Bronchial epithelial cell (primary cell): ENCODE measurements around the gene ZNF487. TPM values are rescaled to one million over a fixed set of nuclear protein-coding genes. Genes with fewer than 3 reads are reported as not detected.
A peak's percentile ranks its signal among the peaks of the same experiment; 100 is the strongest.

ENCODE experiments used
- DNase-seq: peaks from one replicate; pipeline ENCODE4 v3.0.0-alpha.2; 2010; ENCODE audit warnings: low read depth
- FAIRE-seq: peaks from 2 replicates; lab custom pipeline; 2011; peaks lifted over from hg19 to GRCh38; lab: Jason Lieb, UNC
- H3K27me3 ChIP-seq: 2 replicates; pipeline ENCODE4 v1.5.1; 2011; ENCODE audit warnings: low read length; ENCODE audit not compliant: control insufficient read depth, insufficient read depth
- H3K36me3 ChIP-seq: 2 replicates; pipeline ENCODE4 v1.5.1; 2011; ENCODE audit warnings: low read length; ENCODE audit not compliant: control insufficient read depth, insufficient read depth
- H3K4me3 ChIP-seq: 2 replicates; pipeline ENCODE4 v1.5.1; 2011; ENCODE audit warnings: mild to moderate bottlenecking, low read depth, low read length, control low read depth
- CTCF ChIP-seq: IDR thresholded peaks from 2 replicates; pipeline ENCODE4 v1.5.1; 2011; ENCODE audit warnings: mild to moderate bottlenecking, moderate library complexity, low read length, control low read depth, inconsistent platforms; ENCODE audit not compliant: insufficient read depth, severe bottlenecking
- total RNA-seq: library from RNA; depleted of rRNA; stranded (reverse); fragments of >200 nt; gene quantifications from 2 replicates; pipeline ENCODE4 v1.2.1, GENCODE V29; 2014

ZNF487 gene
- 2.1 and 3.2 TPM in 2 replicates for total RNA-seq

DNA sequence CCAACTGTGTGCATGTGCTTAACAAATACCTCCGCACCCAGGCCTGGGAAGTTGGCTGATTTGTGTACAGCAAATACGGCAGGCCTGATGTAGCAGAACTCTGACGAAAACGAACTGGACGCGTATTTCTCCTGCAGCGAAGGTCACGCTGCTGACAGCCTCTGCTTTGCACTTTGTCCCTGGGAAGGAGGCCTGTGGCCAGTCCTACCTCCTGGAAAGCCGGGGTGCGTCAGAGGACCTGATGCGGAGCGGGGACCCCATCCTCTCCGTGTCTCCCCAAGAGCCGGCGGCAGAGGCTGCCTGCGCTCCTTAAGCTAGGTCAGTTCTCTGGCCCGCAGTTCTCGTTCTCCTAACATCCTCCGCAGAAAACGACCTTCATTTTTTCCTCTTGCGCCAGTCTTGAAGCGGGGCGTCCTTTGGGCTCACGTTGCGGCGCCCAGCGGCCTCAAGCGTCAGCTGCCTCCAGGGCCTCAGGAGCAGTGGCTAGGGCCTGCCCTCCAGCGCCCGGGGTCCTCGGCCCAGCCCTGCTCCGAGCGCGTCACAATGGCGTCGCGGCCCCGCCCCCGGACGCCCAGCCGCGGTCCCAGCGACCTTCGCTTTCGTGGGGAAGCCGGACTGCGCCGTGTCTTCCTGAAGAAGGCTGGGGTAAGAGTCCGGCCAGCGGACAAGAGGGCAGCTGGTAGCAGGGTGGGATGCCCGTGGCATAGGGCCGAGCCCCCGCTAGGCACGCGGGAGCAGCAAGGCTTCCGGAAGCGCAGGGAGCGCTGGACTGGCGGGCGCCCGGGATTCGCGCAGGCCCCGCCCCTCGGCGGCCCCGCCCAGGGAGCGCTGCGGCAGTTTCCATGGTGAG, at the start of gene ZNF487:
Gene ZNF487 (plus strand): TSS at position 821 of the 850 bp plus-strand sequence. CDS start 38,703 bp downstream, outside the sequence.
- FAIRE-seq = no peak
- no peak for TF ChIP-seq CTCF
- DNase-seq = peak; percentile 77
- Histone ChIP-seq H3K4me3 (peak within 1 kb of the TSS; percentile 80), H3K36me3 (no peaks in the 10 kb centered on the region), H3K27me3 (no peaks in the 10 kb centered on the region)

DNA sequence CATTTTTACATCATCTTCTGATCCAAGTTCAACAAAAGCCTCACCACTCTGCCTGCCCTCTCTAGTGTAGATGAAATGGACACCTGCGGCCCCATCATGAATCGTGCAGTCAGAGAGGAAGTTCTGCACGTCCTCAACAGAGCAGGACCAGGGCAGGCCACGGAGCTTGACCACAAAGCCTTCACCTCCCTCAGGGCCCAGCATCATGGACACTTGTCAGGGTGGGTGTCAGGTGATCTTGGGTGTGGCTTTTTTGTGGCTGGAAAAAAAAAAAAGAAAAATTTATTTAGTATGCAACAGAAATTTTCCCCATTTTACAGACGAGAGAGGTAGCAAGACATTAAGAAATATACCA, 49.3 kb upstream of the ZNF487 start:
- peaks cover 26% of the 10 kb centered on the region for H3K36me3 ChIP-seq
- FAIRE-seq = no peak
- no peaks in the 10 kb centered on the region for H3K27me3 ChIP-seq
- H3K4me3 ChIP-seq = no peak overlapping the region
- DNase-seq = no peak
- no peak for TF ChIP-seq CTCF

- Histone ChIP-seq H3K27me3 (no peaks in the 10 kb centered on the region), H3K36me3 (peaks cover 36% of the 10 kb centered on the region), H3K4me3 (no peak overlapping the region)
- FAIRE-seq = no peak
- TF ChIP-seq CTCF = no peak
- DNase-seq = no peak
Measured at GRCh38 chr10:43389867-43390266, 47.0 kb upstream of the ZNF487 start.

GRCh38 chr10:43390333-43390732, 46.6 kb upstream of the ZNF487 start:
- Histone ChIP-seq H3K27me3 (no peaks in the 10 kb centered on the region), H3K4me3 (no peak overlapping the region), H3K36me3 (peaks cover 36% of the 10 kb centered on the region)
- no peak for TF ChIP-seq CTCF
- FAIRE-seq (no peak), DNase-seq (no peak)

DNA sequence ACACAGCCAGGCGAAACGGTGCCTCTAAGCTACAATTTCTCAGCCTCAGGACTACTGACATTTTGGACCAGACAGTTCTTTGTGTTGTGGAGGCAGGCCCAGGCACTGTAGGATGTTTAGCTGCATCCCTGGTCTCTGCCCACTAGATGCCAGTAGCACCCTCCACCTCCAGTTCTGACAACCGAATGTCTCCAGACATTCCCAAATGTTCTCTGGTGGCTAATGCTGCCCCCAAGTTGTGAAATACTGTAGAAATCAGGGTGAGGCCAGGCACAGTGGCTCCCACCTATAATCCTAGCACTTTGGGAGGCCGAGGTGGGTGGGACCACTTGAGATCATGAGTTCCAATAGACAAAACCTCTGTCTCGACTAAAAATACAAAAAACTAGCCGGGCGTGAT, 46.2 kb upstream of the ZNF487 start:
- Histone ChIP-seq H3K27me3 (no peaks in the 10 kb centered on the region), H3K4me3 (no peak overlapping the region), H3K36me3 (peaks cover 36% of the 10 kb centered on the region)
- TF ChIP-seq CTCF = peak; percentile 49
- FAIRE-seq = no peak
- peak; percentile 22 for DNase-seq
